Calu3 (cell line): ENCODE results near the gene ZBTB8A. TPM values are rescaled to one million over a fixed set of nuclear protein-coding genes. Genes with fewer than 3 reads are reported as not detected.

Experiments used
- BruUV-seq: library from RNA; stranded (reverse); fragments of 400-500 nt; replicated peaks from 2 replicates; lab custom pipeline; 2021; lab: Mats Ljungman, UMichigan
- CTCF ChIA-PET: fragments of 300-600 bp; sonication (Branson Sonifier 250); formaldehyde crosslinking; loops from one replicate; lab custom pipeline; 2022; ENCODE audit warnings: antibody characterized with exemption; lab: Charles Lee
- DNase-seq: peaks from one replicate; pipeline ENCODE4 v3.0.0; 2022
- H3K27ac Mint-ChIP-seq: one replicate; pipeline ENCODE4 v1.8.0; 2022; ENCODE audit warnings: mixed read lengths; ENCODE audit not compliant: unreplicated experiment
- H3K27me3 Mint-ChIP-seq: one replicate; pipeline ENCODE4 v1.8.0; 2022; ENCODE audit warnings: mixed read lengths; ENCODE audit not compliant: unreplicated experiment
- H3K36me3 Mint-ChIP-seq: one replicate; pipeline ENCODE4 v1.8.0; 2022; ENCODE audit warnings: mild to moderate bottlenecking, moderate library complexity, mixed read lengths; ENCODE audit not compliant: insufficient read depth, unreplicated experiment
- H3K4me1 Mint-ChIP-seq: one replicate; pipeline ENCODE4 v1.8.0; 2022; ENCODE audit warnings: mild to moderate bottlenecking, low read depth, mixed read lengths; ENCODE audit not compliant: unreplicated experiment
- H3K4me3 Mint-ChIP-seq: one replicate; pipeline ENCODE4 v1.8.0; 2022; ENCODE audit warnings: mild to moderate bottlenecking, low read depth, moderate library complexity, mixed read lengths; ENCODE audit not compliant: unreplicated experiment
- H3K9me3 Mint-ChIP-seq: one replicate; pipeline ENCODE4 v1.8.0; 2022; ENCODE audit warnings: low read depth, mixed read lengths; ENCODE audit not compliant: unreplicated experiment
- intact Hi-C: fragments of 100-400 bp; cut with micrococcal nuclease; formaldehyde crosslinking; loops from one replicate; pipeline ENCODE4 v1.10.0; 2022; ENCODE audit not compliant: unreplicated experiment
- total RNA-seq: library from RNA; stranded (reverse); gene quantifications from 2 replicates; pipeline ENCODE4 v1.2.3, GENCODE V29; 2022
- TF ChIP-seq, protein P1 (sequence below): fragments of 200-600 bp; IDR thresholded peaks from one replicate; pipeline ENCODE4 v1.8.0; 2022; ENCODE audit warnings: antibody characterized with exemption; ENCODE audit not compliant: unreplicated experiment

Gene ZBTB8A
- total RNA-seq, 1 experiment from 2014 or later = 4.7 TPM

DNA sequence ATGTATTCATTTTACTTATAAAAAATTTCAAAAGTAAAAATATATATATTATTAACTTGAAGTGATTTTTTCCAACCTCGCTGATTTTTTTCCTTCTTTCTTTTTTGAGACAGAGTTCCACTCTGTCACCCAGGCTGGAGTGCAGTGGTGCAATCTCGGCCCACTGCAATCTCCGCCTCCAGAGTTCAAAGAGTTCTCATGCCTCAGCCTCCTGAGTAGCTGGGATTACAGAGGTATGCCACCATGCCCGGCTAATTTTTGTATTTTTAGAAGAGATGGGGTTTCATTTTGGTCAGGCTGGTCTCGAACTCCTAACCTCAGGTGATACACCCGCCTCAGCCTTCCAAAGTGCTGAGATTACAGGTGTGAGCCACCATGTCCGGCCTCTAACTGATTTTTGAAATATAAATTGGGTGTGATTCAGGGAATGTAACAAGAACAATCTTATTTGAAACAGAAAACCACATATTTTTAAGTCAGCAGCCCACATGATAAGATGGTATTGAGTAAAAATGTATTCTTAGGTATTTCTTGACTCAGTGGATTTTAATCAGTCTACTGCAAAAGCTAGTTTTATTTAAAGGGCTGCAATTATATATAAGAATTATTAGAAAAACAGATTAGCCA lies 44.4 kb upstream of the ZBTB8A start:
- TF ChIP-seq, protein P1, sequence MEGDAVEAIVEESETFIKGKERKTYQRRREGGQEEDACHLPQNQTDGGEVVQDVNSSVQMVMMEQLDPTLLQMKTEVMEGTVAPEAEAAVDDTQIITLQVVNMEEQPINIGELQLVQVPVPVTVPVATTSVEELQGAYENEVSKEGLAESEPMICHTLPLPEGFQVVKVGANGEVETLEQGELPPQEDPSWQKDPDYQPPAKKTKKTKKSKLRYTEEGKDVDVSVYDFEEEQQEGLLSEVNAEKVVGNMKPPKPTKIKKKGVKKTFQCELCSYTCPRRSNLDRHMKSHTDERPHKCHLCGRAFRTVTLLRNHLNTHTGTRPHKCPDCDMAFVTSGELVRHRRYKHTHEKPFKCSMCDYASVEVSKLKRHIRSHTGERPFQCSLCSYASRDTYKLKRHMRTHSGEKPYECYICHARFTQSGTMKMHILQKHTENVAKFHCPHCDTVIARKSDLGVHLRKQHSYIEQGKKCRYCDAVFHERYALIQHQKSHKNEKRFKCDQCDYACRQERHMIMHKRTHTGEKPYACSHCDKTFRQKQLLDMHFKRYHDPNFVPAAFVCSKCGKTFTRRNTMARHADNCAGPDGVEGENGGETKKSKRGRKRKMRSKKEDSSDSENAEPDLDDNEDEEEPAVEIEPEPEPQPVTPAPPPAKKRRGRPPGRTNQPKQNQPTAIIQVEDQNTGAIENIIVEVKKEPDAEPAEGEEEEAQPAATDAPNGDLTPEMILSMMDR = no peak
- H3K27ac Mint-ChIP-seq = no peak overlapping the region
- CTCF ChIA-PET = interaction anchor here (0.6 kb wide), 1 partner anchor 99 kb away, joined by 4 read pairs; no protein-coding TSS in a partner anchor
- no peaks in the 10 kb centered on the region for H3K4me1 Mint-ChIP-seq
- intact Hi-C loops = no loop called here
- no peak overlapping the region for H3K4me3 Mint-ChIP-seq
- H3K27me3 Mint-ChIP-seq = no peaks in the 10 kb centered on the region
- H3K9me3 Mint-ChIP-seq = no peaks in the 10 kb centered on the region
- DNase-seq = no peak
- peaks cover 3% of the 10 kb centered on the region for H3K36me3 Mint-ChIP-seq
- BruUV-seq = no TSS peak

DNA sequence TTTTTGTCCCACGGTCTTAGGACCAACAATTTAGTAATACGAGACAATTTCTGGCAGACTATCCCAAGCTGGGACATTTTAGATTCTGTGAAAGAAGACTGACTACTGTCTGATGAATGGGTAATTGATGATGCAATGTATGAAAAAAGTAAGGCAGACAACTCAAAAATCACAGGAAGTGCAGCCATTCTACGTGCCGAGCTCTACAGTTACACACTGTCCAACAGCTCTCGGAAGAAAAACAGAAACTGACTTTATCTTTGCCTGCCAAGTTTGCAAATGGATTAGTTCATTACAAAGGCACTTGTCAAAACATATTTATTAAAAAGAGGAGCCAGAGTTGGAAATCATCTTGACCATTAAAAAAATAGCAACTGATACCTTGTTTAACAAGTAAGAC lies 43.1 kb upstream of the ZBTB8A start:
- no peak for DNase-seq
- BruUV-seq = no TSS peak
- H3K27me3 Mint-ChIP-seq = no peaks in the 10 kb centered on the region
- H3K4me1 Mint-ChIP-seq = no peaks in the 10 kb centered on the region
- intact Hi-C loops = no loop called here
- TF ChIP-seq, protein P1 = no peak
- no peak overlapping the region for H3K4me3 Mint-ChIP-seq
- H3K36me3 Mint-ChIP-seq = peaks cover 8% of the 10 kb centered on the region
- CTCF ChIA-PET = interaction anchor here (0.7 kb wide), 1 partner anchor 216 kb away, joined by 3 read pairs; no protein-coding TSS in a partner anchor
- no peak overlapping the region for H3K27ac Mint-ChIP-seq
- no peaks in the 10 kb centered on the region for H3K9me3 Mint-ChIP-seq

DNA sequence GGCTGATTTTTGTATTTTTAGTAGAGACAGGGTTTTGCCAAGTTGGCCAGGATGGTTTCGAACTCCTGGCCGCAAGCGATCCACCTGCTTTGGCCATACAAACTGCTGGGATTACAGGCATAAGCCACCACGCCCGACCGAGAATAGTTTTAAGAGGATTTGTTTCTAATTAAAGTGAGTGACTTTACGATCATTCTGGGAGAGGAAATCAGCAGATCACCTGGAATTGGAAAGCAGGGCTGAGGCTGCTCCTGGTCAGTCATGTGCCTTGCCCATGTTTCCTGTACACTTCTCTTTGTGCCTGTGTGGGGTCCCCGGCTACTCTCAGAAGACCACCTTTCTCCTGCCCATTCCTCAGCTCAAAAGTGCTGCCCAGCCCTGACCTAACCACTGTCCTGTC lies 40.5 kb upstream of the ZBTB8A start:
- H3K36me3 Mint-ChIP-seq = peaks cover 8% of the 10 kb centered on the region
- H3K9me3 Mint-ChIP-seq = no peaks in the 10 kb centered on the region
- intact Hi-C loops = no loop called here
- TF ChIP-seq, protein P1 = no peak
- CTCF ChIA-PET = no interaction called here
- no peaks in the 10 kb centered on the region for H3K27me3 Mint-ChIP-seq
- no peak for DNase-seq
- no TSS peak for BruUV-seq
- H3K27ac Mint-ChIP-seq = no peak overlapping the region
- H3K4me1 Mint-ChIP-seq = no peaks in the 10 kb centered on the region
- H3K4me3 Mint-ChIP-seq = no peak overlapping the region

DNA sequence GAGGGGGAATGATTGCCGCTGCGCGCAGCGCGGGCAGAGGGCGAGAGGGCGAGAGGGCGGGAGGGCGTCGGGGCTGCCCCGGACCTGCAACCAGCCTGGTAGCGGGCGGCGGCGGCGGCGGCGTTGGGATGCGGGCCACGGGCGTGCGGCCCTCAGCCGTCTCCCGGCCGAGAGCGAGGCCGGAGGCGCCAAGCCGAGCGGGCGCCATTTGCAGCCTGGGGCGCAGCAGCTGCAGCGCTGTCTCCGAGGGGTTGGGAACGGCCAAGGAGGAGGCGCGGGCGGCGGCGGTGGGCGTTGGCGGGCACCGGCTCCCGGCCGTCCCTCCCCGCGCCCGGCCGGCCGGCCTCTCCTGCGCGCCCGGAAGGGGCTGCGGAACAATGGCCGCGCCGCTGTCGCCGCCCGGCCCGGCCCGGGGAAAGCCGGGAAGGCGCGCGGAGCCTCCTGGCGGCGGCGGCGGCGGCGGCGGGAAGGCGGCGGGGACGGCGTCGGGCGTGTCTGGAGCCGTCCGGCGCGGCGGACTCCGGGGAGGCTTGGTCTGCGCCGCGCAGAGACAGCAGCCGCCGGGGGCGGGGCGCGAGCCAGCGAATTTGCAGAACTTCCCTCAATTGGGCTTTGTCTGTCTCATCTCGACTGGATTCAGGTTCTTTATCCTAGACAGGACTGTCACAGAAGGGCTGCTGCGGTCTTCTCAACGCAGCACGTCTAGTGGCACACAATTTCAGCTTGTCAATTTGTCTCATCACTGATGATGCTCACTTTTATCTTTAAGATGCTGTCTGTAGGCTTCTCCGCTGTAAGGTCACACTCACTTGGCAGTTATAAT lies 38.6 kb upstream of the ZBTB8A start:
- BruUV-seq = no TSS peak
- CTCF ChIA-PET = interaction anchor here (1.1 kb wide), 1 partner anchor 20 kb away, joined by 5 read pairs; no protein-coding TSS in a partner anchor
- TF ChIP-seq, protein P1 = no peak
- no peaks in the 10 kb centered on the region for H3K27me3 Mint-ChIP-seq
- peak overlapping the region; percentile 64 for H3K4me3 Mint-ChIP-seq
- intact Hi-C loops = loop anchor here (2.0 kb wide), 1 partner anchor 52 kb away; no protein-coding TSS in a partner anchor
- H3K9me3 Mint-ChIP-seq = no peaks in the 10 kb centered on the region
- H3K36me3 Mint-ChIP-seq = peaks cover 8% of the 10 kb centered on the region
- peak; percentile 81 for DNase-seq
- peak overlapping the region; percentile 63 for H3K27ac Mint-ChIP-seq
- no peaks in the 10 kb centered on the region for H3K4me1 Mint-ChIP-seq
